GM18870 (cell line): Measurements from ENCODE around the gene CIAPIN1.
"Not testable (repeated sequence)": the region's sequence is repeated elsewhere in the genome, so short reads cannot be mapped to it uniquely, and the experiment has no call there.

Experiments used
- ATAC-seq: cut with Tn5 transposase; IDR thresholded peaks from one replicate; pipeline ENCODE4 v1.9.1; 2021; ENCODE audit warnings: moderate library complexity; ENCODE audit not compliant: unreplicated experiment

CIAPIN1 gene

DNA sequence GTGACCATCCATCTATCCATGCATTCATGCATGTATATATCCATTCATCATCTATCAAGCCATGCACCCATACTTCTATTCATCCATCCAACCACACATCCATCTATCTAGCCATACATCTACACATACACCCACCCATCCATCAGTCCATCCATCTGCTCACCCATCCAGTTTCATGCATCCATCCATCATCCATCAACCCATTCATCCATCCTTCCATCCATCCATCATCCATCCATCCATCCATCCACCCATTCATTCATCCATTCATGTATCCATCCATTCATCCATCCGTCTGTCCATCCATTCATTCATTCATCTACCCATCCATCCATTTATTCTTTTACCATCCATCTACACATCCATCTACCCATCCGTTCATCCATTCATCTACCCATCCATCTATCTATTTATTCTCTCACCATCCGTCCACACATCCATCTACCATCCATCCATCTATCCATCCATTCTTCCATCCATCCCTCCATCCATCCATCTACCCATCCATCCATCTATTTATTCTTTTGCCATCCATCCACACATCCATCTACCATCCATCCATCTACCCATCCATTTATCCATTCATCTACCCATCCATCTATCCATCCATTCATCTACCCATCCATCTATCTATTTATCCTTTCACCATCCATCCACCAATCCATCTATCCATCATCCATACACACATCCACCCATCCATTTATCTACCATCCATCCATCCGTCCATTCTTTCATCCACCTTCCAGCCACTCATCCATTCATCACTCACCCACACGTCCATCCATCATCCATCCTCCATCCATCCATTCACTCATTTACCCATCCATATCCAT is 39.4 kb downstream of the CIAPIN1 start:
- ATAC-seq = no peak

- no peak for ATAC-seq
Measured at GRCh38 chr16:57406881-57407280, 40.3 kb downstream of the CIAPIN1 start.

GRCh38 chr16:57405097-57405496 is 42.1 kb downstream of the CIAPIN1 start:
- no peak for ATAC-seq

GRCh38 chr16:57403965-57404817 is 43.0 kb downstream of the CIAPIN1 start, which contains the start of gene CCL17:
TSS of gene CCL17 (plus strand) at chr16:57404767. CDS start at chr16:57413933, 9,166 bp downstream.
- ATAC-seq = no peak

GRCh38 chr16:57401943-57402640 is 45.1 kb downstream of the CIAPIN1 start:
- no peak for ATAC-seq

DNA sequence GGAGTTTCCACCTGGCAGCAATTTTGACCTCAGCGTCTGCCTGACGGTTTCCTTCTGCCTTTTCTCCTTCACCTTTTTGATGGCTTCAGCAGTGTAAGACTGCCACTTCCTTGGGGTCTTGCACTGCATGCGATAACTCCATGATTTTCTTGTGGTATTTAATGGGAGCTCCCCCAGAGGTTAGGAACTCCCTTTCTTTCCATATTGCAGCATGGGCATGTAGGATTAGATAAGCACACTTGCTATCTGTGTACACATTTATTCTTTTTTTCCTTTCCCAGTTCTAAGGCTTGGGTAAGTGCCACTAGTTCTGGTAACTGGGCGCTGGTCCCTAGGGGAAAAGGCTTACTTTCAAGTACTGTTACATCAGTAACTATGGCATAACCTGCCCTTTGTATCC is 49.7 kb downstream of the CIAPIN1 start:
- ATAC-seq = not testable (repeated sequence)

- ATAC-seq = no peak
Measured at GRCh38 chr16:57396786-57397185, 50.4 kb downstream of the CIAPIN1 start.

DNA sequence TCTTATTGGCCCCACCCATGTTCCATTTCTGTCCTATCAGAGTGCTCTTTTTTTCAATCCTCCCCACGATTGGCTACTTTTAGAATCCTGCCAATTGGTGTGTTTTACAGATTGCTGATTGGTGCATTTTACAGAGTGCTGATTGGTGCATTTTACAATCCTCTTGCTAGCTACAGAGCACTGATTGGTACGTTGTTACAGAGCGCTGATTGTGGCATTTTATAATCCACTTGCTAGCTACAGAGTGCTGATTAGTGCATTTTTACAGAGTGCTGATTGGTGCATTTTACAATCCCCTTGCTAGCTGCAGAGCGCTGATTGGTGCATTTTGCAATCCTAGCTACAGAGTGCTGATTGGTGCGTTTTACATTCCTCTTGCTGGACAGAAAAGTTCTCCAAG is 52.2 kb downstream of the CIAPIN1 start:
- ATAC-seq = no peak

- no peak for ATAC-seq
Measured at GRCh38 chr16:57394444-57394843, 52.7 kb downstream of the CIAPIN1 start.

DNA sequence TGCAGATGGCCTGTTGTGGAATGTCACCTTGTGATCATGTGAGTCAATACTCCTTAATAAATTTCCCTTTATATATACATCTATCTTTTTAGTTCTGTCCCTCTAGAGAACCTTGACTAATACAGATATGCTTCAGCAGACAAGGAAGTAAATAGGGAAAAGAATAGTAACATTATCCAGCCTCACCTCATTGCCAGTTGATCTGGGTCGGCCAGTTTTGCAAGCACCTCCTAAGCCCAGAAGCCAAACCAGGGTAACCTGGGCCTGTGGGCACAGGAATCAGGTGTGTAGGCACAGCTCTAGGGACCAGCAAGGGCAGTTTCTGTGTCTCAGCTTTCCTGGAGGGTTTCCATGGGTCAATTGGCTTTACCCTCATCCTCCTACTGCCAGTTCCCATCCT is 54.5 kb downstream of the CIAPIN1 start:
- ATAC-seq = no peak

DNA sequence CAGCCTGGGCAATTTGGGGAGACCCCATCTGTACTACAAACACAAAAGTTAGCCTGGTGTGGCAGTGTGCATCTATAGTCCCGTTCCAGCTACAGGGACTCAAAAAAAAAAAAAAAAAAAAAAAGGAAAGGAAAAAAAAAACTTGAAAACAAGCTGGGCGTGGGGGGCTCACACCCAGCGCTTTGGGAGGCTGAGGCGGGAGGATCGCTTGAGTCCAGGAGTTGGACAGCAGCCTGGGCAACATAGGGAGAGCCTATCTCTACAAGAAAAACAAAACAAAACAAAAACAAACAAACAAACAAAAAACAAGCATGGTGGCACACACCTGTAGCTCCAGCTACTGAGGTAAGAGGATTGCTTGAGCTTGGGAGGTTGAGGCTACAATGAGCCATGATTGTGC is 55.5 kb downstream of the CIAPIN1 start:
- no peak for ATAC-seq

DNA sequence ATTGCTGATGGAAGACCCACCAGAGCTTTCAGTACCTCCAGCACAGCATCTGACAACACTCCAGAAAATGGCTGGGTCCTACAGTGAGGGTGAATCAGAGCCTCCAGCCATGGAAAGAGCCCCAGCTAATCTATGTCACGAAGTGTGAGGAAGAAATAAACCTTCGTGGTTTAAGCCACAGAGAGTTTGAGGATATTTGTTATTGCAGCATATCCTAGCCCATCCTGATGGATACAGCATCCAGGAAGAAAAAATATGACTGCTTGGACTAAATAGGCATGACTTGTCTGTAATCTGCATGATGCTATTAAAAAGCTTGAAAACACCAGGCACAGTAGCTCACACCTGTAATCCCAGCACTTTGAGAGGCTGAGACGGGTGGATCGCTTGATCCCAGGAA is 55.9 kb downstream of the CIAPIN1 start:
- ATAC-seq = no peak

GRCh38 chr16:57390636-57391295 is 56.4 kb downstream of the CIAPIN1 start:
- ATAC-seq = no peak

DNA sequence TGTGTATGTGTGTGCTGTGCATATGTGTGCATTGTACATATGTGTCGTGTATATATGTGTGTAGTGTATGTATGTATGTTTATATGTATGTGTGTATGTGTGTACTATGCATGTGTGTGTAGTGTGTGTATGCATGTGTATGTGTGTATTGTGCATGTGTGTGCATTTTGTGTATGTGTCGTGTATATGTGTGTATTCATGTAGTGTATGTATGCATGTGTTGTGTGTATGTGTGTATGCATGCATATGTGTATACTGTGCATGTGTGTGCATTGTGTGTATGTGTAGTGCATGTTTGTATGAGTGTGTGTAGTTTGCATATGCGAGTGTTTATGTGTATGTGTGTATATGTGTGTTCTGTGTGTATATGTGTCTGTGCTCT is 58.1 kb downstream of the CIAPIN1 start:
- ATAC-seq = no peak

DNA sequence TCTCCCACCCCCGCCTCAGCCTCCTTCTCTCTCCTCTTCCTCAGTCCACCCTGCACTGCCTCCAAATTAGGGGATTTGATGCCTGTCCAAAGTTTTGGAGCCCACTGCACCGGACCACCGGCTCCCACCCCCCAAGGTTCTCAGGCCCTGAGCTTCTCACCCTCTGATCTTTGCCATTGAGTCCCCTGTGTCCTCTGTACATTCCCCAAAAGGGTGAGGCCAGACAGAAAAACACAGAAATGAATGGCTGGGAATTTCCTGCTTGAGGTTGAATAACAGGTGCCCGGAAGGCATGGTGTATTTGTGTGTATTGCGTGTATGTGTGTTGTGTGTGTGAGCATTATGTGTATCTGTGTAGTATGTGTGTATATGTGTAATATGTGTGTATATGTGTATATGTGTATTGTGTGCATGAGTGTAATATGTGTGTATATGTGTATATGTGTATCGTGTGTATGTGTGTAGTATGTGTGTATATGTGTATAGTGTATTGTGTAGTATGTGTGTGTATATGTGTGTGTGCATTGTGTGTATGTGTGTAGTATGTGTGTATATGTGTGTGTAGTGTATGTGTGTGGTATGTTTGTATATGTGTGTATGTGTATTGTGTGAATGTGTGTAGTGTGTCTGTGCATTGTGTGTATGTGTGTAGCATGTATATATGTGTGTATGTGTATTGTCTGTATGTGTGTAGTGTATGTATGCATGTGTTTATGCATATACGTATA is 58.7 kb downstream of the CIAPIN1 start:
- no peak for ATAC-seq

DNA sequence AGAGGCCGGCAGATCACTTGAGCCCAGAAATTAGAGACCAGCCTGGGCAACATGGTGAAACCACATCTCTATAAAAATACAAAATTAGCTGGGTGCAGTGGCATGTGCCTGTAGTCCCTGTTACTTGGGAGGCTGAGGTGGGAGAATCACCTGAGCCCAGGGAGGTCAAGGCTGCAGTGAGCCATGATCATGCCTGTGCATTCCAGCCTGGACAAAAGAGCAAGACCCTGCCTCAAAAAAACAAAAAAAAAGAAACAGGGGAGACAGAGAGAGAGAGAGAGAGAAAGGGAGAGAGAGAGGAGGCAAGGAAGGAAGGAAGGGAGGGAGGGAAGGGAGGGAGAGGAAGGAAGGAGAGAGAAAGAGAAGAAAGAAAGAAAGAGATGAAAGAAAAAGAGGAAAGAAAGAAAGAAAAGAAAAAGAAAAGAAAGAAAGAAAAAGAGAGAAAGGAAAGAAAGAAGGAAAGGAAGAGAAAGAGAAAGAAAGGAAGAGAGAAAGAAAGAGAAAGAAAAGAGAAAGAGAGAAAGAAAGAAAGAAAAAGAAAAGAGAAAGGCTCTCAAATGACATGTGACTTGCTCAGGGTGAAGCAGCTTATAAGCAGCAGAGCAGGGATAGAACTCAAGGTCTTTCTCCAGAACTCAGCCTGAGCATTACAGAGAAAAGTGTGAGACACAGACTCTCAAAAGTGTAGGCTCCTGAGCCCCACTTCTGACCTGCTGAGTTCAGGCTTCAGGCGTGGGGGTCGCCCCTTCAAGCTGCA is 59.4 kb downstream of the CIAPIN1 start:
- no peak for ATAC-seq

DNA sequence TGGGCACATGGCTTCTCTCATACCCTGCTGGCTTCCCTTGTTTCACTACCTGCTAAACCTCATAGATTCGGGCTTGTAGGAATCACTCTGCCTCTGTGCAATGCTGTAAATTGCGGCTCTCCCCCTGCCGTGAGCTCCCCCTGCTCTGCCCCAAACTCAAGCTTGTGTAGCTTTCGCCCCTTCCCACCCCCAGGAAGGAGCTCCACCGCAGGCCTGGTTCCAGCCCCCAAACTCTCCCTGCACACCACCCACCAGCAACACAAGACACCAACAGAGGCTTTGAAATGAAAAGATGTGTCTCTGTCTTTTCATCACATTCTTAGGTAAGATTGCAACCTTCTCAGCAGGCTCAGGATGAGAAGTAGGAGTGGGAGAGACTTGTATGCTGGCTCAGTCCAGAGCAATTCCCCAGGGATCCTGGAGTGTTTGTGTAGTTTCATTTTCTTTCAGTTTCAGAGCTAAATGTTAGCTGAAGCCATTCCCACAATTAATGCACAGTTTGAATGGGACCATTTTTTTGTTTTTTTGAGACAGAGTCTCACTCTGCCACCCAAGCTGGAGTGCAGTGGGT is 60.7 kb downstream of the CIAPIN1 start:
- ATAC-seq = no peak

- ATAC-seq = no peak
Measured at GRCh38 chr16:57385083-57385482, 62.1 kb downstream of the CIAPIN1 start.
